ENCODE data around the gene MTURN.

MTURN gene

DNA sequence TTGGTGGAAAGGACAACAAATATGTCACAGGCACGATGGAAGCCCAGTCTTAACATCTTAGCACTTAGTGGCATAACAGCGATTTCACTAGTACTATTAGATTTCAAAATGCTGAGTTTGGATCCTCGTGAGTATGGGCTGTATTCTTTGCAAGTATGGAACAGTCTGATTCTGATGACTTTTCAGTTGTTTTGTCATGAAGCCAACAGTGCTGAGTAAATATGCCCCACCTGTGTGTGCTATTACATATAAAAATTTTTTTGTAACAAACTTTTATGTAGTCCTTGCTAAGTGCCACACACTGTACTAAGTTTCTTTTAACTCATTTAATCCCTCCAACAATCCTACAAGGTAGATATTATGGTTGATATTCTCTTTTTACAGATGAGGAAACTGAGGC is 30.8 kb downstream of the MTURN start:
- Histone ChIP-seq H3K9ac (ENCODE audit: low read length) (no peak overlapping the region), H3K27ac (ENCODE audit: low read length) (no peak overlapping the region), H3K27me3 (ENCODE audit: control insufficient read depth, insufficient read depth, low read length) (peaks cover 33% of the 10 kb centered on the region), H3K4me3 (ENCODE audit: low read length) (no peak overlapping the region), H3K36me3 (ENCODE audit: control insufficient read depth, low read depth, low read length) (no peaks in the 10 kb centered on the region), H3K4me1 (ENCODE audit: control insufficient read depth, low read depth, low read length) (peaks cover 39% of the 10 kb centered on the region), H3K9me3 (ENCODE audit: control insufficient read depth, low read depth, low read length) (no peaks in the 10 kb centered on the region)

DNA sequence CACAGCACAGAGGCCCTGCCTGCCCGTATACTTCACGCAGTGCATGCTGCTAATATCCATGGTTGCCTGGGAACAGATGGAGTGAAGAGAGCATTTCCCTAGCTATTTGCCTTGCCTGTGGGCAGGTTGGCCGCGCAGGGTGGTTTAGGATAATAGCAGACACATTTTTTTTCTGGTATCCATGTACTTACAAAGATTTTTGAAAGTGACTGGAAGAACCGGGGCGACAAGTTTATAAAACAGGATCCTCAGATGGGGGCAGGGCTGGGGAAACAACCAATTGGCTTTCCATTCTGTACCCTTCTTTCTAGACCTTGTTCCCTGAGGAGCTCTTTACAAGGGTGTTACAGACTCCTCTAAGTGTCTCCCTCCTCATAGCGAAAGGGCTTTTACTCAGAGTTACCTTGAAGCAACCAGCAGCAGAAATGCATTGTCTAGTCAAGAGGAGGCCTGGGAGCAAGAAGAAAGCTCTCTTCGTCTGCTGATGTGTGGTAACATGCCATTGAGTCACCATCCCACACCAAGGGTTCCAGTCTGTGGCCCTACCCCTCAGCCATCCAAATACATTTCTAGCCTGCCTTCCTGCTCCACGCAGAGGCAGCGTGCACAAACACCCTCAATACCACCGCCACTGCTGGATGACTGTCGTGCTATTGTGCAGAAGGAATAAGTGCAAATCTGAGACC is 31.5 kb downstream of the MTURN start:
- no peaks in the 10 kb centered on the region for H3K36me3 ChIP-seq (ENCODE audit: control insufficient read depth, low read depth, low read length)
- no peak overlapping the region for H3K9ac ChIP-seq (ENCODE audit: low read length)
- no peak overlapping the region for H3K27ac ChIP-seq (ENCODE audit: low read length)

DNA sequence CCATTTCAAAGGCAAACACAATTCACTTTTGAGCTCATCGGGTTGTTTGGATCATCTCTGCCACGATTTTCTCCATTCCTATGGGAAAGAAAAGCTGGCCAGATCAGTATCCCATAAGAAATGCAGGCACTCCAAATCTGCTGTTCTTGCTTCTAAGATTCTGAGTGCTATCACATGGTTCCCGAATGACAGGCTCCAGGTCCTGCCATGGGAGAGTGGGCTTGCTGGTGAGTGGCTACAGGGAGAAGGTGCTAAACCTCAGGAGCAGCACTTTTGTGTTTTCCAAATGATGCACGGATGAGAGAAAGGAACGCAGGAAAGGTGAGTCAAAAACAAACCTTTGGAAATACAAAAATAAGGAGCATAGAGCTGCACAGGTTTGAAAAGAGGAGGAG is 32.1 kb downstream of the MTURN start:
- Histone ChIP-seq H3K27ac (ENCODE audit: low read length) (no peak overlapping the region), H3K9me3 (ENCODE audit: control insufficient read depth, low read depth, low read length) (no peaks in the 10 kb centered on the region), H3K9ac (ENCODE audit: low read length) (no peak overlapping the region), H3K4me1 (ENCODE audit: control insufficient read depth, low read depth, low read length) (peaks cover 39% of the 10 kb centered on the region), H3K4me3 (ENCODE audit: low read length) (no peak overlapping the region), H3K27me3 (ENCODE audit: control insufficient read depth, insufficient read depth, low read length) (peaks cover 34% of the 10 kb centered on the region), H3K36me3 (ENCODE audit: control insufficient read depth, low read depth, low read length) (no peaks in the 10 kb centered on the region)

More for the DNA sequence above, 31.5 kb downstream of the MTURN start:
- Histone ChIP-seq H3K9me3 (ENCODE audit: control insufficient read depth, low read depth, low read length) (no peaks in the 10 kb centered on the region), H3K4me1 (ENCODE audit: control insufficient read depth, low read depth, low read length) (peaks cover 39% of the 10 kb centered on the region), H3K4me3 (ENCODE audit: low read length) (no peak overlapping the region), H3K27me3 (ENCODE audit: control insufficient read depth, insufficient read depth, low read length) (peaks cover 34% of the 10 kb centered on the region)

DNA sequence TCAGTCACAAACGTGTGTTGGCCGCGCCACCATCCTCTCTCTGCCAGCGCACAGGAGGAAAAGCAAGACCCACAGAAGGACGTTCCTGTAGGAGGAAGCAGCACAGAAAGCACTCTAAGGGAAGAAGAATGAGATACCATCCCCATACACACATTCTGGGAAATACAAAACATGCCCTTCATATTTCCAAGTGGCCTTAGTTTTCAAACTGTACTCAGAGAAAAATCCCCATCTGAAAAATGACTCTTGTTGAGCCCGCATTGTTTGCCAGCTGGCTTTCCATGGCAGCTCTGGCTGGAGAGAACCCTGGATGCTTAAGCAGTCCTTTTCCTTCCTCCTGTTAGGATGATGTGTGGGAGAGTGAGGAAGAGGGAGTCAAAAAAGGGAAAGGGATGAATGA is 33.1 kb downstream of the MTURN start:
- no peak overlapping the region for H3K9ac ChIP-seq (ENCODE audit: low read length)
- H3K36me3 ChIP-seq (ENCODE audit: control insufficient read depth, low read depth, low read length), result no peaks in the 10 kb centered on the region
- H3K9me3 ChIP-seq (ENCODE audit: control insufficient read depth, low read depth, low read length), result no peaks in the 10 kb centered on the region
- H3K4me1 ChIP-seq (ENCODE audit: control insufficient read depth, low read depth, low read length), result peaks cover 33% of the 10 kb centered on the region
- no peak overlapping the region for H3K4me3 ChIP-seq (ENCODE audit: low read length)
- H3K27me3 ChIP-seq (ENCODE audit: control insufficient read depth, insufficient read depth, low read length), result peaks cover 34% of the 10 kb centered on the region
- H3K27ac ChIP-seq (ENCODE audit: low read length), result no peak overlapping the region

DNA sequence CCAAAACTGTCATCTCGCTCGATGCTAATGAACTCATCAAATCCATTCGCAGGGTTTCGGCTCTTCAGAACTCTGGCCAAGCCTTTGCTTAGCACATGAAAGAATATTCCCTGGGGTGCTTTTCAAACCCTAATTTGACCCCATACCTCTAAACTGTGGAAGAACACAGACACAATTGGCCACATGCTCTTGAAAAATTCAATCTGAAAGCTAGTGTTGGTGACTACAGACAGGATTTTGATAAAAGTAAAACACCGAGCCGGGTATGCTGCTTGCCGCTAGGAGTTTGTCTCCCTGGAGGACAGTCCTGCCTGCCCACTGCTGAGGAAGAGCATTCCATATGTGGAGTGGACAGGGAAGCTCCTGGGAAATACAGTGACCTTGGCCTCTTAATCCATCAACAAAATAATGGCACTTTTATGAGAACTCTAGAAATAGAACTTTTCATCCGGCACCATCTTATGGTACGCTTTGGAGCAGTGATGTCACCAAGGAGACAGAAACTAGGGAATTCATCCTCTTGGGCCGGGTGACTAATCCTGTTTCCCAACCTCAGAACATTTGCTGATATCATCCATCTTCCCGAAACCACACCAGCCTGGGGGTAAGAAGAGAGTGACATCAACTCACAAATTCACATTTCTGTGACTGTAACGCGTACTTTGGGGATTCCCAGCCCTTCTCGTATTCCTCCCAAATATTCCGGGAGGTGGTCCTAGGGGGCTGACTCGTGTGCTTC is 34.2 kb downstream of the MTURN start:
- H3K27me3 ChIP-seq (ENCODE audit: control insufficient read depth, insufficient read depth, low read length), result peaks cover 34% of the 10 kb centered on the region
- peaks cover 26% of the 10 kb centered on the region for H3K4me1 ChIP-seq (ENCODE audit: control insufficient read depth, low read depth, low read length)
- H3K9ac ChIP-seq (ENCODE audit: low read length), result peak overlapping the region; percentile 21
- H3K9me3 ChIP-seq (ENCODE audit: control insufficient read depth, low read depth, low read length), result no peaks in the 10 kb centered on the region
- H3K27ac ChIP-seq (ENCODE audit: low read length), result peak overlapping the region; percentile 10
- no peaks in the 10 kb centered on the region for H3K36me3 ChIP-seq (ENCODE audit: control insufficient read depth, low read depth, low read length)
- H3K4me3 ChIP-seq (ENCODE audit: low read length), result peak overlapping the region; percentile 33

DNA sequence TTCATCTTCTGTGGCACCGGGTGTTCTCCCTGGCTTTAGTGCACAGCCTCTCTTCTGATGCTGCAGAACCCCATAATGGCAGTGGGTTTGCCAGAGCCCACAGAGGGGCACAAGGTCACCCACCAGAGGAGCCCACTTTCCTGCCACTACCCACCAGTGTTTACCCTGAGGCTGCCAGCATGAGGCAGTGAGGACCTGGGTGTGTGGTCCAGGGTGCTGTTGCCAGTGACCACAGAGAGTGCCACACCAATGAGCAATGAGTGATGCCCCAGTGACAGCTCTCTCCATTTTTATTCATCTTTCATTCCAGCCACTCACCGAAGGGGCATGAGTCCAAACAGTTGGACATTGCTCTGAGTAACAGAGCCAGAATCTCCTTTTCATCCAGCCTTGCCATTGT is 34.8 kb downstream of the MTURN start:
- Histone ChIP-seq H3K27ac (ENCODE audit: low read length) (no peak overlapping the region), H3K27me3 (ENCODE audit: control insufficient read depth, insufficient read depth, low read length) (peaks cover 34% of the 10 kb centered on the region), H3K9ac (ENCODE audit: low read length) (no peak overlapping the region), H3K4me1 (ENCODE audit: control insufficient read depth, low read depth, low read length) (peaks cover 26% of the 10 kb centered on the region), H3K36me3 (ENCODE audit: control insufficient read depth, low read depth, low read length) (no peaks in the 10 kb centered on the region), H3K9me3 (ENCODE audit: control insufficient read depth, low read depth, low read length) (no peaks in the 10 kb centered on the region), H3K4me3 (ENCODE audit: low read length) (peak overlapping the region; percentile 33)

DNA sequence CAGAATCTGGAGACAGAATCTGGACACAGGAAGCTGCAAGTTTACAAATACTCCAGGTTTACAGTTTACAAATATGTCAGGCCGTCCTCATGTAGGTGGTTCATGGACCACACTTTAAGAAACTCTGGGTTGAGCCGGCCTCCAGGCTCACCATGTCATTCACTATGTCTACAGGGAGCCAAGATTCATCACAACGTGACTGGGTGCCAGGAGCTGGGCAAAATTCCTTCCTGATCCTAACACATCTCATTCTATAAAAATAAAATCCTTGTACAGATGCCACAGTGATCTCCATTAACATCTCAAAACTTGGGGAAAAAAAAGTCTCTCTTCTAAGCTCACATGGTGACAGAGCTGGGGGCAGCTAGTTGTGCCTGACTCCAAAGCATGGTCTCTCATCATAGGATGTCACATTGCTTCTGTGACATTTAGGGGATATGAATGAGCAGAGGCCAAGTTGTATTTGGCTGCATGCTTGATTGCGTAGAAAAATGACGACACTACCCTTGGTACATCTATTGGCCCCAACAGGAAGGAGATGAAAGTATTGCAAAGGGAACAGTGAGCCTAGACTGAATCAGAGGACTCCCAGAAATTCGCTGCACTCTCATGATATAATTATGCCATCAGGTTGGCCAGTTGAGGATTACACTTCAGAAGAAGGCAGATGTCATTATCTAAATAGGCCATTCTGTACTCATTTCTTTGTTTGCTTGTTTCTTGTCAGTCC is 35.9 kb downstream of the MTURN start:
- H3K4me1 ChIP-seq (ENCODE audit: control insufficient read depth, low read depth, low read length), result peaks cover 26% of the 10 kb centered on the region
- peaks cover 34% of the 10 kb centered on the region for H3K27me3 ChIP-seq (ENCODE audit: control insufficient read depth, insufficient read depth, low read length)
- no peak overlapping the region for H3K4me3 ChIP-seq (ENCODE audit: low read length)
- no peak overlapping the region for H3K9ac ChIP-seq (ENCODE audit: low read length)
- H3K9me3 ChIP-seq (ENCODE audit: control insufficient read depth, low read depth, low read length), result no peaks in the 10 kb centered on the region
- H3K27ac ChIP-seq (ENCODE audit: low read length), result no peak overlapping the region
- H3K36me3 ChIP-seq (ENCODE audit: control insufficient read depth, low read depth, low read length), result no peaks in the 10 kb centered on the region

DNA sequence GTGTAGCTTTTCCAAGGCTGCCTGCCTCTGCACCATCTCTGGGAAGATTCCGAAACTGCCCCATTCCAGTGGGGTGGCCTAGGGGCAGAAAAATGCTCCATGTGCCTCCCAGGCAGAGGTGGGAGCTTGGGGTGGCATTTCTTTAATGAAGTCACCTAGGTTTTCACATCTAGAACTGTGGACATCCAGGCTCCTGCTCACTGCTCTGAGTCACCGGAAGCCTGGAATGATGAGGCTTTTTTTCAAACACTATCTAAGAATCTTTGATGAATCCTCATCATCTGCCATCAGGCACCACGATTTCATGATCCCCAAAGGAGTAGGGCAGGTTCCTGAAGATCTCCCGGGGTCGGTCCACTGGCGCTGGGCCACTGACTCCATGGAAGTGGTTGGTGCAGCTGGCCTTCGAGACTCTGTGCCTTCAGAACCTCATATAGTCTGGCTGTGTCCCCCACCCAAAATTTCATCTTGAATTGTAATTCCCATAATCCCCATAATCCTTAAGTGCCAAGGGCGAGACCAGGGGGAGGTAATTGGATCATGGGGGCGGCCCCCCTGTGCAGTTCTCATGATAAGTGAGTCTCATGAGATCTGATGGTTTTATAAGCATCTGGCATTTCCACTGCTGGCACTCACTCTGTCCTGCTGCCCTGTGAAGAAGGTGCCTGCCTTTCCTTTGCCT is 37.1 kb downstream of the MTURN start:
- H3K4me3 ChIP-seq (ENCODE audit: low read length), result no peak overlapping the region
- H3K4me1 ChIP-seq (ENCODE audit: control insufficient read depth, low read depth, low read length), result peaks cover 26% of the 10 kb centered on the region
- no peaks in the 10 kb centered on the region for H3K36me3 ChIP-seq (ENCODE audit: control insufficient read depth, low read depth, low read length)
- H3K9me3 ChIP-seq (ENCODE audit: control insufficient read depth, low read depth, low read length), result no peaks in the 10 kb centered on the region
- no peak overlapping the region for H3K9ac ChIP-seq (ENCODE audit: low read length)
- no peak overlapping the region for H3K27ac ChIP-seq (ENCODE audit: low read length)
- H3K27me3 ChIP-seq (ENCODE audit: control insufficient read depth, insufficient read depth, low read length), result peaks cover 30% of the 10 kb centered on the region

DNA sequence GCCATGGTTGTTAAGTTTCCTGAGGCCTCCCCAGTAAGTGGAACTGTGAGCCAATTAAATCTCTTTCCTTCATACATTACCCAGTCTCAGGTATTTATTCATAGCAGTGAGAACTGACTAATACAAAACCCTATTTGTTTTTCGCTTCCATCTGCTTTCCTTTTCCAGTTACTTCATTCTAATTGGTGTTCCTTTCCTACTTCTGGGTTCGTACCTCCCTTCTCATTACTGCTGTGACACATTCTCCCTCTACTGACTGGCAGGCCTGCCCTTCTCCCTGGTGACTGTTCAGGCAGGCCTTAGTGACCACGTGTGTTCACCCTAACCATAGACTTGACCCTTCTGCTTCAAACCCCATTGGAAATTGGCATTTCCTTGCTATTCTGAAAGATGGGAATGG is 37.7 kb downstream of the MTURN start:
- Histone ChIP-seq H3K27me3 (ENCODE audit: control insufficient read depth, insufficient read depth, low read length) (peaks cover 24% of the 10 kb centered on the region), H3K4me1 (ENCODE audit: control insufficient read depth, low read depth, low read length) (peaks cover 26% of the 10 kb centered on the region), H3K9ac (ENCODE audit: low read length) (no peak overlapping the region), H3K9me3 (ENCODE audit: control insufficient read depth, low read depth, low read length) (no peaks in the 10 kb centered on the region), H3K36me3 (ENCODE audit: control insufficient read depth, low read depth, low read length) (no peaks in the 10 kb centered on the region), H3K27ac (ENCODE audit: low read length) (no peak overlapping the region), H3K4me3 (ENCODE audit: low read length) (no peak overlapping the region)

DNA sequence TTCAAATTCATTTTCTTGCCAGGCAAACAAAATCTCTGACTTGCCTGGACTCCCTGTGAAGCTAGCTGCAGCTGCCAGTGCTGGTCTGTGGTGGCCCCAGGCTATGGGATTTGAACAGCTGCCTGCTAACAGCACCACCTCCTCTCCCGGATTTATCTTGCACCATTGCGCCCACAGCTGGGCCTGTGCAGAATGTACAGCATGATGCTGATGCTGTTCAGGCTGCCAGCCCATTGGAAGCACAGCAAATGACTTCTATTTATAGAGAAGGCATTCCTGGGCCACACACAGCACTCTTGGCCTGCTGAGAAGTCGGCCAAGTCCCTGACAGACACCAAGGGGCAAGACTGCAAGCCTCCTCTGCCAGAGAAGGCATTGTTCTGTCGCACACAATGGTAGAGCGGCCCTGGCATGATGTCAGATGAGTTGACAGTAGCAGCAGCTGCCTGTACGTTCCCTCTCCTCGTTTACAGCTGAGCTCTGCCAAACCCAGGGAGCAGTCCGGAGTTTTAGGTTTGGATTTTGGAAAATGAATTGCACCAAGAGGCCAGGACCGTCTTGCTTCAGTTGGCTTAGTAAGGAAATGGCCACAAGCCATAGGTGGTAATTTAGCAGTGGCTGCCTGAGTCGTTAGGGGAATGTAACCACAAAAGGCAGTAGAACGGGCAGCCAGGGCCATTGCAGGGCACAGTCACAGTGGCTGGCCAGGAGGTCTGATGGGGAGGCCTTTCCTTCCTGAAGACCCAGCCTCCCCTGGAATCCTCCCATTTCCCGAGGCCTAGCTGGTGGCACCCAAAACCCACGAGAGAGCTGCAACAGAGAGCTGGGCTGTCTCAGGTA is 38.5 kb downstream of the MTURN start:
- Histone ChIP-seq H3K27ac (ENCODE audit: low read length) (no peak overlapping the region), H3K9ac (ENCODE audit: low read length) (no peak overlapping the region), H3K27me3 (ENCODE audit: control insufficient read depth, insufficient read depth, low read length) (peaks cover 16% of the 10 kb centered on the region), H3K4me3 (ENCODE audit: low read length) (no peak overlapping the region), H3K4me1 (ENCODE audit: control insufficient read depth, low read depth, low read length) (peaks cover 19% of the 10 kb centered on the region), H3K9me3 (ENCODE audit: control insufficient read depth, low read depth, low read length) (no peaks in the 10 kb centered on the region), H3K36me3 (ENCODE audit: control insufficient read depth, low read depth, low read length) (no peaks in the 10 kb centered on the region)

All from iPS-18a (cell line).